K562 (cell line): Measurements from ENCODE around the gene PBX4. TPM values are rescaled to one million over a fixed set of nuclear protein-coding genes. Genes with fewer than 3 reads are reported as not detected.

Experiments
- ATAC-seq: fragments of 200-7000 bp; cut with Tn5 transposase; 3 replicates; pipeline ENCODE4 v1.9.1; 2020; ENCODE audit warnings: moderate library complexity
- BruUV-seq: library from RNA; stranded (reverse); fragments of 400-500 nt; replicated peaks from 2 replicates; lab custom pipeline; 2021; lab: Mats Ljungman, UMichigan
- CTCF ChIA-PET: fragments of 300-600 bp; formaldehyde crosslinking; extraction: SDS; loops from one replicate; lab custom pipeline; 2021; ENCODE audit warnings: low intra/inter-chr PET ratio; lab: Yijun Ruan, JAX
- POLR2A ChIA-PET: fragments of 300-600, 350-650 bp; sonication (Branson Sonifier 250); formaldehyde crosslinking; extraction: SDS; loops from one replicate; lab custom pipeline; 2021; ENCODE audit warnings: antibody characterized with exemption, inconsistent platforms; lab: Yijun Ruan, JAX
- DNase-seq, 4 experiments: peaks; one replicate each; pipeline versions ENCODE4 v3.0.0 to v3.0.0-alpha.2; 2011 to 2018; ENCODE audit warnings: low spot score in 3 of 4, mixed read lengths in 3 of 4; ENCODE audit errors: extremely low read depth in 1 of 4
- FAIRE-seq: peaks from 2 replicates; lab custom pipeline; 2011; peaks lifted over from hg19 to GRCh38; lab: Jason Lieb, UNC
- H2AFZ ChIP-seq: 2 replicates; pipeline ENCODE4 v1.6.0; 2011; ENCODE audit warnings: low read depth, low read length, control low read depth, inconsistent platforms
- H3K27ac ChIP-seq: fragments of 200-600 bp; 3 replicates; pipeline ENCODE4 v1.8.0; 2011; ENCODE audit warnings: low read depth, mild to moderate bottlenecking, control low read depth, inconsistent platforms, low read length, moderate library complexity, mixed read lengths; ENCODE audit errors: extremely low read depth
- H3K27me3 ChIP-seq, 2 experiments: fragments of 300-600 bp in 1 of 2; 2 replicates in 1 of 2; 3 replicates in 1 of 2; pipeline versions ENCODE4 v1.6.0 to v1.8.0; 2011; ENCODE audit warnings: inconsistent platforms in 2 of 2, low read length in 2 of 2, mild to moderate bottlenecking in 1 of 2, mixed read lengths in 1 of 2, moderate library complexity in 1 of 2; ENCODE audit not compliant: control insufficient read depth in 2 of 2, insufficient read depth in 2 of 2
- H3K36me3 ChIP-seq: fragments of 300-600 bp; 3 replicates; pipeline ENCODE4 v1.8.0; 2011; ENCODE audit warnings: mild to moderate bottlenecking, low read length, inconsistent platforms; ENCODE audit not compliant: control insufficient read depth, insufficient read depth
- H3K4me1 ChIP-seq, 2 experiments: fragments of 200-600 bp in 1 of 2; replicated peaks in 1 of 2; 2 replicates in 1 of 2; 3 replicates in 1 of 2; pipeline versions ENCODE4 v1.5.1 to v1.8.0; 2011; ENCODE audit warnings: inconsistent platforms in 2 of 2, low read length in 2 of 2, mild to moderate bottlenecking in 1 of 2, mixed read lengths in 1 of 2, moderate library complexity in 1 of 2; ENCODE audit not compliant: control insufficient read depth in 2 of 2, insufficient read depth in 2 of 2
- H3K4me2 ChIP-seq: 2 replicates; pipeline ENCODE4 v1.6.1; 2011; ENCODE audit warnings: low read length, control low read depth, inconsistent platforms, mixed read lengths; ENCODE audit not compliant: insufficient read depth
- H3K4me3 ChIP-seq: fragments of 200-600 bp; sonication (generic), shearing (Covaris generic); 2 replicates; pipeline ENCODE4 v1.5.1; 2016; ENCODE audit warnings: control low read depth, inconsistent platforms
- H3K79me2 ChIP-seq: fragments of 200-600 bp; 3 replicates; pipeline ENCODE4 v1.8.0; 2011; ENCODE audit warnings: low read length, inconsistent platforms; ENCODE audit not compliant: control insufficient read depth, insufficient read depth
- H3K9ac ChIP-seq, 2 experiments: 2 replicates each; pipeline versions ENCODE4 v1.6.0 to v1.6.1; 2011; ENCODE audit warnings: low read depth in 2 of 2, low read length in 2 of 2, control low read depth in 1 of 2, inconsistent platforms in 1 of 2, mild to moderate bottlenecking in 1 of 2, mixed read lengths in 1 of 2; ENCODE audit not compliant: insufficient read depth in 1 of 2
- H3K9me1 ChIP-seq: one replicate; pipeline ENCODE4 v1.6.0; 2011; ENCODE audit warnings: inconsistent platforms, mild to moderate bottlenecking, low read length, moderate library complexity; ENCODE audit not compliant: control insufficient read depth, insufficient read depth
- H3K9me3 ChIP-seq: replicated peaks from 2 replicates; pipeline ENCODE4 v1.5.1; 2011; ENCODE audit warnings: low read depth, low read length, inconsistent platforms; ENCODE audit not compliant: control insufficient read depth, insufficient read depth
- H4K20me1 ChIP-seq: replicated peaks from 2 replicates; pipeline ENCODE4 v1.6.1; 2011; ENCODE audit warnings: low read length, inconsistent platforms, mixed read lengths; ENCODE audit not compliant: control insufficient read depth, insufficient read depth
- LARP7 ChIP-seq: fragments of 450-650 bp; IDR thresholded peaks from 2 replicates; pipeline ENCODE4 v1.6.1; 2016
- SOX6 ChIP-seq: fragments of 450-650 bp; IDR thresholded peaks from 2 replicates; pipeline ENCODE4 v1.6.1; 2014; ENCODE audit warnings: mild to moderate bottlenecking
- TGIF2 ChIP-seq: sonication (generic); formaldehyde crosslinking; IDR thresholded peaks from 2 replicates; pipeline ENCODE4 v1.8.1; 2022; ENCODE audit warnings: mild to moderate bottlenecking, missing genetic modification reagents, moderate library complexity
- ZFPM2 ChIP-seq: fragments of 250-450 bp; sonication (Bioruptor Pico); IDR thresholded peaks from 2 replicates; pipeline ENCODE4 v1.5.1; 2022; ENCODE audit warnings: mild to moderate bottlenecking
- ZNF175 ChIP-seq: fragments of 200-800 bp; sonication (Bioruptor generic); IDR thresholded peaks from 2 replicates; pipeline ENCODE4 v1.6.1; 2016; ENCODE audit warnings: low read depth, mild to moderate bottlenecking, missing genetic modification characterization, missing compliant biosample characterization
- WGBS: fragments of 100-300 bp; shearing (Covaris generic); methylation state at CpG from one replicate; pipeline ENCODE4 v1.1.6; 2016; ENCODE audit warnings: low coverage, mixed read lengths; ENCODE audit not compliant: insufficient coverage; ENCODE audit errors: missing lambda C conversion rate; 5-methylcytosine and 5-hydroxymethylcytosine counted together
- in situ Hi-C: fragments of 300-500 bp; cut with MboI; formaldehyde crosslinking; loops from 4 replicates; pipeline ENCODE4 v1.15.0; 2018; ENCODE audit warnings: inconsistent platforms, mixed read lengths
- intact Hi-C: fragments of 100-400 bp; cut with micrococcal nuclease; formaldehyde crosslinking; loops from 2 replicates; pipeline ENCODE4 v1.14.2; 2022
- polyA plus RNA-seq, 8 experiments: library from polyadenylated mRNA; depleted of rRNA in 4 of 8; stranded (reverse) in 5 of 8; unstranded in 3 of 8; fragments of >200 nt; fragmentation: Nextera tagmentation in 2 of 8; fragmentation: Illumina TruSeq in 1 of 8; extraction: Ambion mirVana in 2 of 8; extraction: Trizol in 1 of 8; gene quantifications; 2 replicates each; pipeline versions ENCODE4 v1.2.1 to v1.2.3, GENCODE V29; 2011 to 2014; ENCODE audit warnings: inconsistent platforms in 1 of 8, missing spikeins in 1 of 8
- total RNA-seq, 7 experiments: library from RNA; depleted of rRNA in 6 of 7; stranded (reverse); fragments of >200 nt in 6 of 7; fragmentation: Illumina TruSeq in 2 of 7; extraction: Trizol in 2 of 7; gene quantifications; 2 replicates each; pipeline versions ENCODE4 v1.2.1 to v1.2.3, GENCODE V29; 2011 to 2021; ENCODE audit warnings: low replicate concordance in 1 of 7
- TF ChIP-seq, protein P1 (sequence below): fragments of 450-650 bp; IDR thresholded peaks from 2 replicates; pipeline ENCODE4 v1.6.1; 2017; ENCODE audit warnings: antibody characterized with exemption, mild to moderate bottlenecking
- TF ChIP-seq, protein P2 (sequence below): fragments of 250-450 bp; sonication (Bioruptor Pico); IDR thresholded peaks from 2 replicates; pipeline ENCODE4 v1.8.0; 2021; ENCODE audit warnings: moderate library complexity, mild to moderate bottlenecking, inconsistent platforms

PBX4 gene
- total and polyA plus RNA-seq, 9 of the 15 experiments (the other 6 are each of a cell fraction or from before 2014, with no cell fraction given), result 0.11 to 3.8 (median 1.6) TPM; not detected in 1

DNA sequence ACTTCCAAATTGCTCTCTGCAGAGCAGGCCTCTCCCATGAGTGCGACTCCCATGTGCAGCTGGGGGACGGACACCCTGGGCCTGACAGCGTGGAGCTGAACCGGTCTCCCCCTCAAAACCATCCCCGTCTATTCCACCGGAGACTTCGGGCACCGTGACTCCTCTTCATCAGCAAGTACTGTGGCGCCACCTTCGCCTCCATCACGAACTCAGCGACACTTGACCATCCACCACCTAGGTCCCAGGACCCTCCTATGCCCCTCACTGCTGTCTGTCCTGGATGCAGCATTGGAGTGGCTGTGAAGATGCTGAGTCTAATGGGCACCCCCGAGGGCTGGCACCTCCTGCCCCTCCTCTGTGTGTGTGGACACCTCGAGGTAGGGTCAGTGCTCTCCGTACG lies 59.9 kb downstream of the PBX4 start:
- 10% methylated on average over 16 of the region's 16 CpGs for WGBS
- H3K4me2 ChIP-seq, result no peak overlapping the region
- FAIRE-seq, result no peak
- DNase-seq, result no peak
- ChIA-PET POLR2A (interaction anchor here (1.1 kb wide), 1 partner anchor 11 kb away, joined by 3 read pairs; no protein-coding TSS in a partner anchor), CTCF (no interaction called here)
- peaks cover 0 to 25% of the 10 kb centered on the region in 2 experiments; a peak in 2 of 5 replicates for H3K4me1 ChIP-seq
- no peak for ATAC-seq
- intact Hi-C loops, result no loop called here
- H3K4me3 ChIP-seq, result no peak overlapping the region
- no peaks in the 10 kb centered on the region for H3K9me3 ChIP-seq
- no TSS peak for BruUV-seq
- H4K20me1 ChIP-seq, result peaks cover 7% of the 10 kb centered on the region; the same call in 1 of the 2 replicates
- H3K27ac ChIP-seq, result no peak overlapping the region
- H3K36me3 ChIP-seq, result no peaks in the 10 kb centered on the region
- in situ Hi-C loops, result loop anchor here (10.0 kb wide), 1 partner anchor 396 kb away; no protein-coding TSS in a partner anchor
- H3K27me3 ChIP-seq, result peaks cover 0 to 21% of the 10 kb centered on the region in 2 experiments; a peak in 3 of 5 replicates
- no peak overlapping the region for H3K9ac ChIP-seq
- no peak overlapping the region for H2AFZ ChIP-seq
- no peaks in the 10 kb centered on the region for H3K9me1 ChIP-seq
- TF ChIP-seq SOX6 (no peak), LARP7 (no peak), TGIF2 (no peak), ZNF175 (CRISPR knock-in tag) (no peak), ZFPM2 (CRISPR knock-in tag) (no peak)
- TF ChIP-seq, protein P1, sequence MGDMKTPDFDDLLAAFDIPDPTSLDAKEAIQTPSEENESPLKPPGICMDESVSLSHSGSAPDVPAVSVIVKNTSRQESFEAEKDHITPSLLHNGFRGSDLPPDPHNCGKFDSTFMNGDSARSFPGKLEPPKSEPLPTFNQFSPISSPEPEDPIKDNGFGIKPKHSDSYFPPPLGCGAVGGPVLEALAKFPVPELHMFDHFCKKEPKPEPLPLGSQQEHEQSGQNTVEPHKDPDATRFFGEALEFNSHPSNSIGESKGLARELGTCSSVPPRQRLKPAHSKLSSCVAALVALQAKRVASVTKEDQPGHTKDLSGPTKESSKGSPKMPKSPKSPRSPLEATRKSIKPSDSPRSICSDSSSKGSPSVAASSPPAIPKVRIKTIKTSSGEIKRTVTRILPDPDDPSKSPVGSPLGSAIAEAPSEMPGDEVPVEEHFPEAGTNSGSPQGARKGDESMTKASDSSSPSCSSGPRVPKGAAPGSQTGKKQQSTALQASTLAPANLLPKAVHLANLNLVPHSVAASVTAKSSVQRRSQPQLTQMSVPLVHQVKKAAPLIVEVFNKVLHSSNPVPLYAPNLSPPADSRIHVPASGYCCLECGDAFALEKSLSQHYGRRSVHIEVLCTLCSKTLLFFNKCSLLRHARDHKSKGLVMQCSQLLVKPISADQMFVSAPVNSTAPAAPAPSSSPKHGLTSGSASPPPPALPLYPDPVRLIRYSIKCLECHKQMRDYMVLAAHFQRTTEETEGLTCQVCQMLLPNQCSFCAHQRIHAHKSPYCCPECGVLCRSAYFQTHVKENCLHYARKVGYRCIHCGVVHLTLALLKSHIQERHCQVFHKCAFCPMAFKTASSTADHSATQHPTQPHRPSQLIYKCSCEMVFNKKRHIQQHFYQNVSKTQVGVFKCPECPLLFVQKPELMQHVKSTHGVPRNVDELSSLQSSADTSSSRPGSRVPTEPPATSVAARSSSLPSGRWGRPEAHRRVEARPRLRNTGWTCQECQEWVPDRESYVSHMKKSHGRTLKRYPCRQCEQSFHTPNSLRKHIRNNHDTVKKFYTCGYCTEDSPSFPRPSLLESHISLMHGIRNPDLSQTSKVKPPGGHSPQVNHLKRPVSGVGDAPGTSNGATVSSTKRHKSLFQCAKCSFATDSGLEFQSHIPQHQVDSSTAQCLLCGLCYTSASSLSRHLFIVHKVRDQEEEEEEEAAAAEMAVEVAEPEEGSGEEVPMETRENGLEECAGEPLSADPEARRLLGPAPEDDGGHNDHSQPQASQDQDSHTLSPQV, result no peak
- TF ChIP-seq, protein P2, sequence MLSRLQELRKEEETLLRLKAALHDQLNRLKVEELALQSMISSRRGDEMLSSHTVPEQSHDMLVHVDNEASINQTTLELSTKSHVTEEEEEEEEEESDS (CRISPR knock-in tag), result no peak
- H3K79me2 ChIP-seq, result no peaks in the 10 kb centered on the region
